ENCODE measurements around the gene INAFM2.

INAFM2 gene

GRCh38 chr15:40365016-40365415, 41.5 kb downstream of the INAFM2 start:
- no peak for DNase-seq (ENCODE audit: low read depth)

- DNase-seq (ENCODE audit: low read depth), result no peak
Observed at GRCh38 chr15:40365624-40366456, 42.3 kb downstream of the INAFM2 start.

GRCh38 chr15:40366457-40367370, 43.2 kb downstream of the INAFM2 start:
- DNase-seq (ENCODE audit: low read depth), result no peak

GRCh38 chr15:40367371-40367685, 43.8 kb downstream of the INAFM2 start:
- no peak for DNase-seq (ENCODE audit: low read depth)

- peak; percentile 86 for DNase-seq (ENCODE audit: low read depth)
Observed at GRCh38 chr15:40367686-40368611, 44.5 kb downstream of the INAFM2 start.

GRCh38 chr15:40368719-40369473, 45.4 kb downstream of the INAFM2 start:
- DNase-seq (ENCODE audit: low read depth), result no peak

- DNase-seq (ENCODE audit: low read depth), result no peak
Observed at GRCh38 chr15:40369474-40369869, 46.0 kb downstream of the INAFM2 start.

- no peak for DNase-seq (ENCODE audit: low read depth)
Observed at GRCh38 chr15:40369971-40370370, 46.5 kb downstream of the INAFM2 start.

GRCh38 chr15:40372981-40373380, 49.5 kb downstream of the INAFM2 start:
- DNase-seq (ENCODE audit: low read depth), result no peak

All from activated T-cell treated with anti-CD3 and anti-CD28 coated beads for 48 hours (primary cell).